HCT116 (cell line): ENCODE data around the gene HMGB1.

Experiments used
- EGR1 ChIP-seq: IDR thresholded peaks from 2 replicates; pipeline ENCODE4 v1.6.1; 2012; ENCODE audit warnings: low read depth
- EZH2 ChIP-seq: fragments of 200-600 bp; sonication (generic); IDR thresholded peaks from 2 replicates; pipeline ENCODE4 v1.6.1; 2017; ENCODE audit warnings: antibody characterized with exemption, mixed run types
- EZH2phosphoT487 ChIP-seq: fragments of 200-600 bp; IDR thresholded peaks from 2 replicates; pipeline ENCODE4 v1.6.1; 2018; ENCODE audit warnings: antibody characterized with exemption, borderline replicate concordance
- POLR2A ChIP-seq: IDR thresholded peaks from 2 replicates; pipeline ENCODE4 v1.7.0; 2011; ENCODE audit warnings: borderline replicate concordance; ENCODE audit not compliant: insufficient read depth, insufficient read length; ENCODE audit errors: extremely low read depth
- POLR2AphosphoS5 ChIP-seq: IDR thresholded peaks from 2 replicates; pipeline ENCODE4 v1.6.1; 2011; ENCODE audit warnings: mild to moderate bottlenecking, low read depth, low read length, moderate library complexity
- RAD21 ChIP-seq: IDR thresholded peaks from 2 replicates; pipeline ENCODE4 v1.6.1; 2012; ENCODE audit warnings: low read depth, mild to moderate bottlenecking
- REST ChIP-seq: IDR thresholded peaks from 2 replicates; pipeline ENCODE4 v1.6.1; 2012; ENCODE audit warnings: low read depth
- SP1 ChIP-seq: IDR thresholded peaks from 2 replicates; pipeline ENCODE4 v1.6.1; 2012; ENCODE audit warnings: low read depth
- YY1 ChIP-seq: IDR thresholded peaks from 2 replicates; pipeline ENCODE4 v1.6.1; 2011; ENCODE audit warnings: low read length, low read depth, moderate library complexity, mild to moderate bottlenecking; ENCODE audit not compliant: insufficient replicate concordance; ENCODE audit errors: extremely low read depth
- ZNF274 ChIP-seq: fragments of 200-500 bp; sonication (Bioruptor generic); IDR thresholded peaks from 2 replicates; pipeline ENCODE4 v1.6.1; 2014; ENCODE audit warnings: mild to moderate bottlenecking, low read depth, low read length, inconsistent platforms
- TF ChIP-seq, protein P1 (sequence below), 3 experiments: fragments of 200-600 bp in 1 of 3; sonication (generic) in 1 of 3; IDR thresholded peaks in 2 of 3; conservative IDR thresholded peaks in 1 of 3; 2 replicates each; pipeline ENCODE4 v1.5.1; 2012 to 2017; ENCODE audit warnings: low read depth in 2 of 3, low read length in 2 of 3, antibody characterized with exemption in 1 of 3, borderline replicate concordance in 1 of 3, control low read depth in 1 of 3, mild to moderate bottlenecking in 1 of 3, mixed read lengths in 1 of 3, mixed run types in 1 of 3, moderate library complexity in 1 of 3; ENCODE audit not compliant: insufficient read depth in 1 of 3
- TF ChIP-seq, protein P2 (sequence below): IDR thresholded peaks from 2 replicates; pipeline ENCODE4 v1.6.1; 2012

DNA sequence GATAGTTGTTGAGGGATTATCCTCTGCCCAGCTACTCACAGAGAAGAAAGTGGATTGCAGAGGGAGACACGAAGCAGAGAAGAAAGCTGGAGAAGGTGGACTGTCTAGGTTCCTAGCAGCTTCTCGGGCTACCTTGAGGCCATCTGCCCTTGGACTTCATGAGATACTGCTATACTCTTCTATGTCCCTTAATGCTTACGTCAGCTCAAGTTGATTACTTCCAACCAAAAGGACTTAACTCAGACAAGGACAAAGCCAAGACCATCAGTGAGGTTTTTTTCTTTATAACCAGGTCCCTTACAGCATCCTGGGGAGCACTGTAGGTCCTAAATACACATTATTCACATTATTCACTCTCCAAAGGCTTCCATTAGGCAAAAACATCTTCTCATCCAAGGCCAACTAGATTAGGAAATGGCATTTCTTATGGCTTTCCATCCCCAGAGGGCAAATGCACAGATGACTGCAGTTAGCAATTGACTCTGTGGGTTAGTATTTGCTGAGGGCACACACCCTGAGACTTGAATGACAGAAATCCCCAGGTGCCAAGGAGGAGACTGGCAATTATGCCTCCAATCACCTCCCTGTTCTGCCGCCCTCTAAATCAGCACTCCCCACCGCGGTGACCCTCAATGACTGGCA is 47.5 kb downstream of the HMGB1 start:
- no peak for TF ChIP-seq EGR1
- no peak for TF ChIP-seq POLR2A
- TF ChIP-seq, protein P1, sequence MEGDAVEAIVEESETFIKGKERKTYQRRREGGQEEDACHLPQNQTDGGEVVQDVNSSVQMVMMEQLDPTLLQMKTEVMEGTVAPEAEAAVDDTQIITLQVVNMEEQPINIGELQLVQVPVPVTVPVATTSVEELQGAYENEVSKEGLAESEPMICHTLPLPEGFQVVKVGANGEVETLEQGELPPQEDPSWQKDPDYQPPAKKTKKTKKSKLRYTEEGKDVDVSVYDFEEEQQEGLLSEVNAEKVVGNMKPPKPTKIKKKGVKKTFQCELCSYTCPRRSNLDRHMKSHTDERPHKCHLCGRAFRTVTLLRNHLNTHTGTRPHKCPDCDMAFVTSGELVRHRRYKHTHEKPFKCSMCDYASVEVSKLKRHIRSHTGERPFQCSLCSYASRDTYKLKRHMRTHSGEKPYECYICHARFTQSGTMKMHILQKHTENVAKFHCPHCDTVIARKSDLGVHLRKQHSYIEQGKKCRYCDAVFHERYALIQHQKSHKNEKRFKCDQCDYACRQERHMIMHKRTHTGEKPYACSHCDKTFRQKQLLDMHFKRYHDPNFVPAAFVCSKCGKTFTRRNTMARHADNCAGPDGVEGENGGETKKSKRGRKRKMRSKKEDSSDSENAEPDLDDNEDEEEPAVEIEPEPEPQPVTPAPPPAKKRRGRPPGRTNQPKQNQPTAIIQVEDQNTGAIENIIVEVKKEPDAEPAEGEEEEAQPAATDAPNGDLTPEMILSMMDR (IDR thresholded peaks at IDR 0.05 in 2 of 3, conservative IDR thresholded peaks at IDR 0.05 in 1 of 3; ENCODE audit: borderline replicate concordance in 1 of 3, insufficient read depth in 1 of 3, low read depth in 2 of 3, low read length in 2 of 3), result no peak
- no peak for TF ChIP-seq EZH2phosphoT487
- TF ChIP-seq RAD21, result no peak
- TF ChIP-seq POLR2AphosphoS5, result no peak
- TF ChIP-seq EZH2, result no peak
- TF ChIP-seq, protein P2, sequence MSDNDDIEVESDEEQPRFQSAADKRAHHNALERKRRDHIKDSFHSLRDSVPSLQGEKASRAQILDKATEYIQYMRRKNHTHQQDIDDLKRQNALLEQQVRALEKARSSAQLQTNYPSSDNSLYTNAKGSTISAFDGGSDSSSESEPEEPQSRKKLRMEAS, result no peak
- TF ChIP-seq REST, result no peak
- no peak for TF ChIP-seq SP1
- no peak for TF ChIP-seq ZNF274
- TF ChIP-seq YY1, result no peak
